ENCODE results near the gene RCCD1.

The RCCD1 gene

DNA sequence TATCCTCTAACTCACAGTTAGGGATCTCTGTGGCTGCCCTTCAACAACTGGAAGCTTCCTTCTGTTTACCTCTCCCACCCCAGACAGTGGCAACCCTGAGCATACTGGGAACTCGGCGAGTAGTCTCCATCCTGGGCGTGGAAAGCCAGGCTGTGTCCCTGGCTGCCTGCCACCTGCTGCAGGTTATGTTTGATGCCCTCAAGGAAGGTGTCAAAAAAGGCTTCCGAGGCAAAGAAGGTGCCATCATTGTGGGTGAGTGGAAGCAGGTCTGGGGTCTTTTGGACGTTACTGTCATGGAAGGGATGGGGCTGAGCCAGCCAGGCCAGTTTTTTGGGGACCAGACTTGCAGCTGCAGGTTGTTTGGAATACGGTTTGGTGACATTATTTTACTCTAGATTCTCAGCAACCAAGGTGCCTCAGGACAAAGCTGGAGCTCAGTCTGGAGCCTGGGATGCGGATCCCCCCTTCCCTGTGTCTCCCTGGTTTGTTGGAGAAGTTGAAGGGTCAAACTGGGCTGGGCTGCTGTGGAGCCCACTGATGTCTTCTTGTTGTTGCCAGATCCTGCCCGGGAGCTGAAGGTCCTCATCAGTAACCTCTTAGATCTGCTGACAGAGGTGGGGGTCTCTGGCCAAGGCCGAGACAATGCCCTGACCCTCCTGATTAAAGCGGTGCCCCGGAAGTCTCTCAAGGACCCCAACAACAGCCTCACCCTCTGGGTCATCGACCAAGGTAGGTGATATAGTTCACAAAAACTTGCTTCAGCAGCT, 12.1 kb upstream of the RCCD1 start:
- no peak for DNase-seq (ENCODE audit: low spot score)

DNA sequence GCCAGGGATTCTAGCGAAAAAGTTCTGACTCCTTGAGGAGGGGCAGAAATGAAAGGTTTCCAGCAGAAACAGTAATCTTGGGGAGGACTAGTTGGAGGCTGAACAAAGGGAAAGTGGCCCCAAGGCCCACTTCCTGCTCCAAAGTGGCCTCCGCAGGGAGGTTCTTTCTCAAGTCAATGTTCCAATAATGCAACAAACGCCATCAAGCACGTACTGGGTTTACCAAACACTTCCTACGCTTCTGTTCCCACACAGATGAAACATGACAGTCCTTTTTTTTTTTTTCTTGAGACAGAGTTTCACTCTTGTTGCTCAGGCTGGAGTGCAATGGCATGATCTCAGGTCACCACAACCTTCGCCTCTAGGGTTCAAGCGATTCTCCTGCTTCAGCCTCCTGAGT, 9.6 kb upstream of the RCCD1 start:
- DNase-seq (ENCODE audit: low spot score), result no peak

- DNase-seq (ENCODE audit: low spot score), result no peak
Measured at GRCh38 chr15:90946538-90946937, 8.1 kb upstream of the RCCD1 start.

DNA sequence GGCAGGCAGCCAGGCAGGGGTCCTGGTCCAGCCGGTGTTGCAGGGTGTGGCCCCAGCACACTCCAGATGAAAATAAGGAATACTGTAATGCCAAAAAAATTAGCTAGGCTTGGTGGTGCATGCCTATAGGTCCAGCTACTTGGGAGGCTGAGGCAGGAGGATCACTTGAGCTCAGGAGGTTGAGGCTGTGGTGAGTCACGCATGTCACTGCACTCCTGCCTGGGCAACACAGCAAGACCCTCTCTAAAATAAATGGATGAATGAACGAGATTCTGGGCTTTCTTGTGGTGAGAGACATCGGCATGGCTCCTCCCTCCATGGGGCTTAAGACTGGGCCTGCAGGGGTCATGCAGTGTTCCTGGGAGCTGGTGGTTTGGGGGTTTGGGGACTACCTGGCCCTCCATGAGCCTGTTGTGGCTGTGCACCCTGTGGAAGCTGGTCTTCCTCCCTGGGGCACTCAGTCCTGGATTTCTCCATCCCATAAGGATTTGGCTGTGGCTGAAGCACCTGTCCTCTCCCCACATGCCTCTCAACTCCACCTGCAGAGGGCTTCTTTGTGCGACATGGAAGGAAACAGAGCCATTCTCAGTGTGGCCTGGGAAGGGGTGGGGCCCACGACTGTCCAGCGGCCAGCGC, 7.6 kb upstream of the RCCD1 start:
- DNase-seq (ENCODE audit: low spot score), result no peak

- no peak for DNase-seq (ENCODE audit: low spot score)
Measured at GRCh38 chr15:90947577-90948357, 6.9 kb upstream of the RCCD1 start.

- DNase-seq (ENCODE audit: low spot score), result no peak
Measured at GRCh38 chr15:90948506-90948905, 6.2 kb upstream of the RCCD1 start.

GRCh38 chr15:90949979-90950675, 4.6 kb upstream of the RCCD1 start:
- no peak for DNase-seq (ENCODE audit: low spot score)

GRCh38 chr15:90950676-90951075, 4.0 kb upstream of the RCCD1 start:
- DNase-seq (ENCODE audit: low spot score), result no peak

DNA sequence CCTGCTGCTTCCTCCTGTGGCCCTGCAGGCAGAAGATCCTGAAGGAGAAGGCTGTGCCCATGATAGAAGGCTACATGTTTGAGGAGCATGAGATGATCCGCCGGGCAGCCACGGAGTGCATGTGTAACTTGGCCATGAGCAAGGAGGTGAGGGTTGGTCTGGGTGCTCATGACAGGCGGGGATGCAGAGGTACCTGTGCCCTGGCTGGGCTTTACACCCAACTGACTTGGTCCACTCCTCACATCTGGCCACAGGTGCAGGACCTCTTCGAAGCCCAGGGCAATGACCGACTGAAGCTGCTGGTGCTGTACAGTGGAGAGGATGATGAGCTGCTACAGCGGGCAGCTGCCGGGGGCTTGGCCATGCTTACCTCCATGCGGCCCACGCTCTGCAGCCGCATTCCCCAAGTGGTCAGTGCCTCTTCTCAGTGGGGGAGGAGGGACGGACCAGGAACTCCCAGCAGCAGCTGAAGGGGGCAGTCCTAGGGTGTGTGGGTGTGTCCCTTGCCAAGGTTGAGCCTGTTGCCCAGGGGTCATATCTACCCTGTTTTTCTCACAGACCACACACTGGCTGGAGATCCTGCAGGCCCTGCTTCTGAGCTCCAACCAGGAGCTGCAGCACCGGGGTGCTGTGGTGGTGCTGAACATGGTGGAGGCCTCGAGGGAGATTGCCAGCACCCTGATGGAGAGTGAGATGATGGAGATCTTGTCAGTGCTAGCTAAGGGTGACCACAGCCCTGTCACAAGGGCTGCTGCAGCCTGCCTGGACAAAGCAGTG, 1.6 kb upstream of the RCCD1 start:
- DNase-seq (ENCODE audit: low spot score), result no peak

DNA sequence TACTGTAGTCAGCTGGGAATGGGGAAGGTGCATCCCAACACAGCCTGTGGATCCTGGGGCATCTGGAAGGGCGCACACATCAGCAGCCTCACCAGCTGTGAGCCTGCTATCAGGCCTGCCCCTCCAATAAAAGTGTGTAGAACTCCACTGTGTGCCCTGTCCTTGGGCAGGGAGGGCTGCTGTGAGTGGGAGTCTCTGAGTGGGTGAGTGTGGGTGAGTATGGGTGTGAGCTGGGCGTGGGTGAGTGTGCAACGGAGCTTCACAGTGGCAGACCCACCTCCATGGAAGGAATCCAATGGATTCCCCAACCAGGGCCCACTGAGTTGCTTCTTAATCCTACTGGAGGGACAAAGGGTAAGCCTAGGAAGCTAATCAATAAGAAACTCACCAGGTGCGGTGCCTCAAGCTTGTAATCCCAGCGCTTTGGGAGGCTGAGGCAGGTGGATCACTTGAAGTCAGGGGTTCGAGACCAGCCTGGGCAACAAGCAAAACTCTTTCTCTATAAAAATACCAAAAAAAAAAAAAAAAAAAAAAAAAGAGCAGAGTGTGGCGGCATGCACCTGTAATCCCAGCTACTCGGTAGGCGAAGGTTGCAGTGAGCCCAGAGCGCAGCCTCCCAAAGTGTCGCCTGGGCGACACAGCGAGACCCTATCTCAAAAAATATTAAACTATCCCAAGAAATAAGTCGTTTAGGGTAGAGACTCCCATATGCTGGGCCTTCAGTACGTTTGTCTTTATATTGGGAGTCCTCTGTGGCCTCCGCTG, 555 bp upstream of the RCCD1 start:
- DNase-seq (ENCODE audit: low spot score), result no peak

GRCh38 chr15:90955624-90956273, 1.1 kb downstream of the RCCD1 start:
- DNase-seq (ENCODE audit: low spot score), result no peak

DNA sequence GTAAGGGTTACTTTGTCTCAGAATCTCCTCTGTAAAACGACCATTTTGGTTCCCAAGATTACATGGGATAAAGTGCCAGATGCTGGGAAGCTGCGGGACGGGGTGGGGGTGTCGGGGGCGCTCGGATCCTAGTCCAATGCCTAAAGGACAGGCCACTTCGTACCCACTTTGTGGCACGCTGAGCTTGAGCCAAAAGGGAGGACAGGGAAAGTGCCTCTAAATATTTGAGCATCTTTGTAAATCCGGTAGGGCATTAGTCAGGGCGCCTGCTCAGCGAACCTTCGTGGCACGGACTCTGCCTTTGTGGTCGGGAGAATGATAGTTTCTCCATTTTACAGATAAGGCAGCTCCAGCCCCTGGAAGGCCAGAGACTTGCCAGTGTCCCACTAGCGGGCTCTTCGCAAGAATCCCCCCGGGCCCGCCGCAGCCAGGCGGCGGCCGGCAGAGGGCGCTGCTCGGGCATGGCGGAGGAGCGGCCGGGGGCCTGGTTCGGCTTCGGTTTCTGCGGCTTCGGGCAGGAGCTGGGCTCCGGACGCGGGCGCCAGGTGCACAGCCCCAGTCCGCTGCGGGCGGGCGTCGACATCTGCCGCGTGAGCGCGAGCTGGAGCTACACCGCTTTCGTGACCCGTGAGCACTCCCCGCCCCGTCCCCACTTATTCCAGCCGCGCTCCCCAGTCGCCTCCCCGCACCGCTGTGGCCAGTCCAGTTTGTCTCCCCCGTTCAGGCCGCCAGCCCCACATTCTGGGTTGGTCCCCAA, 1.8 kb downstream of the RCCD1 start:
- no peak for DNase-seq (ENCODE audit: low spot score)

- no peak for DNase-seq (ENCODE audit: low spot score)
Measured at GRCh38 chr15:90957031-90957790, 2.5 kb downstream of the RCCD1 start.

GRCh38 chr15:90957791-90958190, 3.1 kb downstream of the RCCD1 start:
- no peak for DNase-seq (ENCODE audit: low spot score)

DNA sequence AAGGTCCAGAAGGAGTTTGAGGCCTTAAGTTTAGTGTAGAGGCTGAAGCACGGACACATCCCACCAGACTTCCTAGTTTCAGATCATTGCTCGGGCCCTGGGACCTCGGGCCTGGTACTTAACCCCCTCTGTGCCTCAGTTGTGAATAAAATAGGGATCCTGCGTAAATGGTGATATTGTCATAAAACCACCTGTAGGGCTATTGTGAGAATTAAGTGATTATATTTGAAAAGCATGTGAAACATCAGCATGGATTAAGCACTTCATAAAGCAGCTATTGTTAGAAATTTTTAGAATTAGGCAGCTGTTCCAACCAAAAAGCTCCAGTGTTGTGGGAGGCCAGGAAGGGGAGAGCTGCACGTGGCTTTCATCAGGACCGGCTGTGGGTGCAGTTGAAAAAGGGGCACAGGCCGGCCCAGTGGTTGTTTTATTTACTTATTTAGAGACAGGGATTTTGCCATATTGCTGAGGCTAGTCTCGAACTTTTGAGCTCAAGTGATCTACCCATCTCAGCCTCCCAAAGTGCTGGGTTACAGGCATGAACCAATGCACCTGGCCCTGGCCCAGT, 4.4 kb downstream of the RCCD1 start:
- DNase-seq (ENCODE audit: low spot score), result no peak

- peak; percentile 64 for DNase-seq (ENCODE audit: low spot score)
Measured at GRCh38 chr15:90959894-90960293, 5.2 kb downstream of the RCCD1 start.

DNA sequence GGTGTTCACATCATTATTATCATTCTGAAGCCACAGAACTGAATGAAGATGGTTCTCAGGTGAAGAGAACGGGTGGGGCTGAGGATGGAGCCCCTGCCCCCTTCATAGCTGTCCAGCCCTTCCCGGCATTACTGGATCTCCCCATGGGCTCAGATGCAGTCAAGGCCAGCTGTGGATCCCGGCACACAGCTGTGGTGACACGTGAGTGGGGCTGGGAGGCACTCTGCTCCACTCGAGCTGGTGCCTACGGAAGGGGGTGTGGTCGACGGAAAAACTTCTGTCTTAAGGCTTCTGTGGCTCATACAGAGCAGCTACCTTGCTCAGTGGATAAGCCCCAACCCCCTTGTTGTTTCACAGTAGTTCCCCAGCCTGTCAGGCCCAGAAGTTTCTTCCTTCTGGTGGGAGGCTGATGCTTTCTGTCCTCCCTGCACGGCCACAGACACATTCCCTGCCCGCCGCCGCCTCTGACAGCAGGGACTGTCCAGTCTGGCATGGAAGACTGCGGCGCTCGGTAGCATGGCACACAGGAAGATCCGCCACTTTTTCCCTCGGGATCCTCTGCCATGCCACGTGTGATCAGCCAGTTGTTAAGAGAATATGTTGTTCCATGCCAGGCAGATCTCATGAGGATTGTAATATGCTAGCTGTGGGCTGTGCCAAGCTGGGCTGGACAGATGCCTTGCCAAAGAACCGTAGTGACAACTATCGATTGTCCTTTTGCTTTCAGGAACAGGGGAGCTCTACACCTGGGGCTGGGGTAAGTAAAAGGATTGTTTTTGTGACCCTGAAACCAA, 5.8 kb downstream of the RCCD1 start:
- no peak for DNase-seq (ENCODE audit: low spot score)

GRCh38 chr15:90962021-90962420, 7.3 kb downstream of the RCCD1 start:
- no peak for DNase-seq (ENCODE audit: low spot score)
